Activated CD8-positive, alpha-beta memory T cell treated with anti-CD3 and anti-CD28 coated beads for 36 hours (primary cell): Measurements from ENCODE around the gene C11orf97. TPM values are rescaled to one million over a fixed set of nuclear protein-coding genes. Genes with fewer than 3 reads are reported as not detected.
"Not testable (repeated sequence)": the region's sequence is repeated elsewhere in the genome, so short reads cannot be mapped to it uniquely, and the experiment has no call there.

Experiments used
- CTCF ChIA-PET: fragments of 350-600 bp; sonication (Branson Sonifier 250); formaldehyde crosslinking; loops from one replicate; lab custom pipeline; 2021; ENCODE audit warnings: antibody characterized with exemption; lab: Charles Lee
- POLR2A ChIA-PET: fragments of 350-600 bp; sonication (Branson Sonifier 250); formaldehyde crosslinking; loops from one replicate; lab custom pipeline; 2021; ENCODE audit warnings: antibody characterized with exemption; lab: Charles Lee
- total RNA-seq, 2 experiments: library from RNA; stranded (reverse); gene quantifications; one replicate each; pipeline ENCODE4 v1.2.3, GENCODE V29; 2021

C11orf97 gene
- total RNA-seq, 2 experiments from 2014 or later, result not detected

DNA sequence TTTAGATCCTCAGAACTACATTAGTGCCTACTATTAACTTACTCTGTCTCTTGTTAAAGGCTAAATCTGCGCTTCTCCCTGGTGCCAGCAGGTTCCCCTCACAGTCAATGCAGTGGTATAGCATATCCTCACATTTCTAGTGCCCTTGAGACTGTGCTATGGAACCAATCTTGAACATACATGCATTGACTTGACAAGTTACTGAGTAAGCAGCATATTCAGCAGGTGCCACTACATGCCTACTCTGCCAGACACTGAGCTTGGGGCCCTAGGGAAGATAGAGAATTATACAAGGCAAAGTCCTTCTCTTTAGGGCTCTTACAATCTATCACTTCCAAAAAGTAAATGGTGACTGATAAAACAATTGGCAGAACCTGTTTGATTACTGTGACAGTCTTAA lies 34.6 kb downstream of the C11orf97 start:
- ChIA-PET CTCF (no interaction called here), POLR2A (no interaction called here)

DNA sequence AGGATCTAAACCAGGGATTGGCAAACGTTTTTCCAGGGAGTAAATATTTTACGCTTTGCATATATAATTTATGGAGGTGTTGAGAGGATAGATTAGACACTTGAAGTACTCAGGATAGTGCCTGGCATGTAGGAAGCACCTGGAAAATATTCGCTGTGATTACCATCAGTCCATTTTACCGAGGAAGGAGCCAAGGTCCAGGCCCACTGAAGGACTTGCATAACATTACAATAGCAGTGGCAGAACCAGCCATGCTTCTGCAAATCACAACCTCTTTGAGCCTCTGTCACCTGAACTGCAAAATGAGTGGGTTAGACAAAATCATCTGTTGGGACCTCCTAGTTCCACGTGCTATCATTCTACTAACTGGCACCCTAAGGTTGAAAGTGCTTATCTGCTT lies 36.9 kb downstream of the C11orf97 start:
- ChIA-PET CTCF (no interaction called here), POLR2A (no interaction called here)

DNA sequence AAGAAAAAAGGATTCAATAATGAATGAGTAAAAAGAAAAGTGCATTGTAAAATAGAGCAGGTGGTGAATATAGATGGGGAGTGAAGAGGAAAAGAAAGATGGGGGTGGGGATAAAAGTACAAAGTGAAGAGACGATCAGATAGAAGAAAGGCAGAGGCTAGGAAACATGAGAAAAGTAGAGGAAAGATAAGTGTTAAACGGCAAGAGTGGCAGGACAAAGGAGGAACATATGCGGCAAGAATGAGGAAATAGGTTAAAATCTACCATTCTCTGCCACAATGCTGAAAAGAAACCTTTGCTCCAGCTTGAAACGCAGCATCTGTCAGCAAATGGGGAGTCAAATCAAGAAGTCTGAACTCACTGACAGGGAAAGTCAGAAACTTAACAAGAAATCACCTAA lies 38.3 kb downstream of the C11orf97 start:
- POLR2A ChIA-PET, result no interaction called here

DNA sequence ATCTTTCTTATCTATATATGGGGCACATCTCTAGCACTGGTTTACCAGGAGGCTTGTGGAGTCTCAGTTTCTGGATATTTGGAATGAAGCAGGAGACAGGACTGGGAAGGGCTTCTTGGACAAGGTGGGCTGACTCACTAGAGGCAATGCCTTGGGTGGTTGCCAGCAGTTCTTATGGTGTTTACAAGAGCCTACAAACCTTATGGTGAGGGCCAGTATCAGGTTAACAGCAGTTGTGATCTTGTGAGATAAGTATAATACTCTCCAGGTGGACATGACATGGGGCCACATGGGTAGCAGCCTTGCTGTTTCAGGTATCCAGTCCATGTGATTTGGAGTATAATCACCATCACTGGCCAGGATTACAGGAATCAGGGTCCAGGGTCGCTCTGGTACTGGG lies 41.7 kb downstream of the C11orf97 start:
- ChIA-PET POLR2A (no interaction called here), CTCF (interaction anchor here (0.5 kb wide), 1 partner anchor 1791 kb away, joined by 3 read pairs; no protein-coding TSS in a partner anchor)

More for the DNA sequence above, 38.3 kb downstream of the C11orf97 start:
- CTCF ChIA-PET, result no interaction called here

DNA sequence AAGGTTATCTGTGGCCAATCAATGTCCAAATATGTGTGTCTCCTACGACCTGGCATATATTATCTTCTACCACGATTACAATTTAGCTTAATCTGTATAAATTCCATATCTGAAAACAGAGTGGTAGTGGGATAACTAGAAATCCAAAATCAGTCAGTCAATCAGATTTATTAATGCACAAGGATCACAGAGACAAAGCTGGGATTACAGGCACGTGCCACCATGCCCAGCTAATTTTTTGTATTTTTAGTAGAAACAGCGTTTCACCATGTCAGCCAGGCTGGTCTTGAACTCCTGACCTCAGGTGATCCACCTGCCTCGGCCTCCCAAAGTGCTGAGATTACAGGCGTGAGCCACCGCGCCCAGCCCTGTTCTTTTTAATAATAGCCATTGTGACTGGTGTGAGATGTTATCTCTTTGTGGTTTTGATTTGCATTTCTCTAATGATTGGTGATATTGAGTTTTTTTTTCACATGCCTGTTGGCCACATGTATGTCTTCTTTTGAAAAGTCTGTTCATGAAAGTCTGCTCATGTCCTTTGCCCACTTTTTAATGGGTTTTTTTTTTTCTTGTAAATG lies 43.6 kb downstream of the C11orf97 start:
- CTCF ChIA-PET, POLR2A ChIA-PET: not testable (repeated sequence)

DNA sequence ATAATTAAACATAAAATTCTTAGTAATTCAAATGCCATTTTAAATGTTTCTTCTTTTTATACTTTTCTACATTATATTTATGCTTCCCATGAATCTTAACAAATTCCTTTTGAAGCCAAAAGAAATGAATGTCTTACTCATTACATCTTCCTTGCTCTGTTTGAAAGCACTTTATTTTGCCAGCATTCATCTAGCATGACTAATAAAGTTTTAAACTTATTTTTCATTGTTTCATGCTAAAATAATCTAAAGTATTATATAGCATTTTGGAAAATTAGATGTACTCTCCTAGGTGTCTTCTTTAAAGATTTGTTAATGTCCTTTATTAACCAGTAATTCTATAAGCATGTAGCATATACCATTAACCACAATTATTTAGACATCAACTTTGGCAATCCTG lies 45.2 kb downstream of the C11orf97 start:
- CTCF ChIA-PET, result interaction anchor here (0.6 kb wide), 1 partner anchor 22 kb away, joined by 3 read pairs; no protein-coding TSS in a partner anchor
- POLR2A ChIA-PET, result no interaction called here

DNA sequence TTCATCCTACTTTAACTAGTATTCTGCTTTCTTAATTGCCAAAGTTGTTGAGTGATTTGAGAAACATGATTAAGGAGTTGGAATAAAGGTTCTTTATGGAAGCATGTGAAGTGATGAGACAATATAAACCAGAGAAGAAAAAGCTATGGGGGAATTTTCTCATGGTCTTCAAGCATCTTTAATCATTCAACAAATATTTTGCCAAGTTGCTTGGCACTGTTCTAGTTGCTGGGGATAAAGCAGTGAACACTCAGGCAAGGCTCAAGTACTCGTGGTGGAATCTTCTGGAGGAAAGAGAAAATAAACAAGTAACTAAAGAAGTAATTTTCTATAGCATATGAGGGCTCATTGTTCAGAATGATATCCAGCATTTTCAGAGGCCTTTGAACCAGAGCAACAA lies 45.7 kb downstream of the C11orf97 start:
- POLR2A ChIA-PET, result no interaction called here
- CTCF ChIA-PET, result interaction anchor here (0.6 kb wide), 1 partner anchor 22 kb away, joined by 3 read pairs; no protein-coding TSS in a partner anchor

DNA sequence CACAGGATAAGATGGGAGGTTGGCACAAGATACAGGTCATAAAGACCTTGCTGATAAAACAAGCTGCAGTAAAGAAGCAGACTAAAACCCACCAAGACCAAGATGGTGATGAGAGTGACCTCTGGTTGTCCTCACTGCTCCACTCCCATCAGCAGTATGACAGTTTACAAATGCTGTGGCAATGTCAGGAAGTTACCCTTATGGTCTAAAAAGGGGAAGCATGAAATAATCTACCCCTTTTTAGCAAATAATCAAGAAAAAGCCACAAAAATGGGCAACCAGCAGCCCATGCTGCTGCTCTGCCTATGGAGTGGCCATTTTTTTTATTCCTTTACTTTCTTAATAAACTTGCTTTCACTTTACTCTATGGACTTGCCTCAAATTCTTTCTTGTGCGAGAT lies 46.2 kb downstream of the C11orf97 start:
- CTCF ChIA-PET, result no interaction called here
- POLR2A ChIA-PET, result no interaction called here

DNA sequence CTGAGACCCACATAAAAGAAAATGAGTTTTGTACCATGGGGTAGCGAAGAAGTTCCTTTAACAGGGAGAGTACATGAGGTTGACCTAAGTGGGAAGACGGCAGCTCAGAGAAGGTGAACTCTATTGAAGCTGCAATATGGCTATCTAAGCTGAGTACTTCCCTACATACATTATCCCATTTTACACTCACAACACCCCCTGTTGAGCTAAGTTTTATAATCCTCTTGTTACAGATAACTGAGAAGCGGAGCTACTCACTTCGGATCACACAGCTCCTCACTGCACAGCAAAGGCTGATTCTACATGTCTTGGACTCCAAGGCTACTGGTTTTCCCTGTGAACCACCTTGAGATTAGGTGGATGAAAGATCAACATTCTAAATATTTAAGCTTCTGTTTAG lies 46.7 kb downstream of the C11orf97 start:
- CTCF ChIA-PET, result no interaction called here

DNA sequence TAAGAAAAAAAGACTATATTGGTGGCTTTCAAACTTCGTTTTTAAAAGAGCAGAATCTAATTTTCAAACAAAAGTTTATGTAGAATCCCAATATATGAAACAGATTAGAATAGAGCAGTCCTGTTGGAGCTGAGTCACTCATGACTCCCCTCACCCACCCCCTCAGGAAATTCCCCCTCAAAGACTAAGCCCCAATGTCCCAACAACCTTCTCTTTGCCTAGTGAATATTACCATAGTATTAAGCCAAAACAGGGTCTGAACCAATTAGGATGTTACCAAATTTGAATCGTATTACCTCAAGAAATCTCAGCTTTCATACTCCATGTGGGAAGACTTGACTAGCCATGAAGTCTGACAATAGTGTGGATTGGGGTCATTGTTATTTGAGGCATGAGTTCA lies 47.1 kb downstream of the C11orf97 start:
- CTCF ChIA-PET, result no interaction called here
- POLR2A ChIA-PET, result no interaction called here

More for the DNA sequence above, 46.7 kb downstream of the C11orf97 start:
- POLR2A ChIA-PET, result no interaction called here

DNA sequence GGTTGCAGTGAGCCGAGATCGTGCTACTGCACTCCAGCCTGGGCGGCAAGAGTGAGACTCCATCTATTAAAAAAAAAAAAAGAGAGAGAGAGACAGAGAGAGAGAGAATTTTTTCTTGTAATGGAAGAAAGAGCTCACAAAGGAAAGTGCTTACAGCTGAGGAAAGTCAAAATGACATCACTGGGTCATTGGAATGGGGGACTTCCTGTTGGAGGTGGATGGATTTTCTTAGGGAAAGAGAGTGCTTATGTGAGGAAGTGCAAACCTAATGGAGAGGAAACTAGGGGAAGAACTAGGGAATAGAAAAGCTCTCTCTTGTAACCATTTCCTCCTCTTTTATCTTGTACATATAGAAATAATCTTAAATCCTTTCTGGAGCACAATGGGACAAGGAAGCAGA lies 48.6 kb downstream of the C11orf97 start:
- ChIA-PET POLR2A (no interaction called here), CTCF (interaction anchor here (0.7 kb wide), 1 partner anchor 593 kb away, joined by 3 read pairs; no protein-coding TSS in a partner anchor)

DNA sequence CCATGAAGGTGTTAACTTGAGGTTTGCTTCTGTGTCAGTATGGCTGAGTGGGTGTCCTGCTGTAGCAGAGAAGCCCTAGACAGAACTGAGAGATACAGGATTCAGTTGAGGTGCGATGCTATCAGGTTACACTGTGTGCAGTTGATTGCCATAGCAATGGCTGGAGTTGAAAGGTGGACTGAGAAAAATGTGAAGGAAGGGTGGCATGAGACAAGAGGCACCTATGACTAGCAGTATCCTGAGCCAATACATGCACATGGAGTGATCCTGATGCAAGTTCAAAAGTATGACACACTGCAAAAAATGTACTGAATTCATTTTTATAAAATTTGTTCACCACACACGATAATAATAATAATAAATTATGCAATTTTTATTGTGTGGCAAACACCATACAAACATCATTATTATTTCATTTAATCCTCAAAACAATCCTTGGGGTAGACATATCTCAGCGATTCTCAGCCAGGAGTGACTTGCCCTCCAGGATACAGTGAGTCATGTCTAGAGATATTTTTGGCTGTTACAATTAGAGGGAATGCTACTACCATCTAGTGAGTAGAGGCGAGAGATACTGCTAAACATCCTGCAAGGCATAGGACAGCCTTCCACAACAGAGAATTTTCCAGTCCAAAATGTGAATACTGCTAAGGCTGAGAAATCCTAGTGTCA lies 51.1 kb downstream of the C11orf97 start:
- ChIA-PET POLR2A (no interaction called here), CTCF (no interaction called here)

DNA sequence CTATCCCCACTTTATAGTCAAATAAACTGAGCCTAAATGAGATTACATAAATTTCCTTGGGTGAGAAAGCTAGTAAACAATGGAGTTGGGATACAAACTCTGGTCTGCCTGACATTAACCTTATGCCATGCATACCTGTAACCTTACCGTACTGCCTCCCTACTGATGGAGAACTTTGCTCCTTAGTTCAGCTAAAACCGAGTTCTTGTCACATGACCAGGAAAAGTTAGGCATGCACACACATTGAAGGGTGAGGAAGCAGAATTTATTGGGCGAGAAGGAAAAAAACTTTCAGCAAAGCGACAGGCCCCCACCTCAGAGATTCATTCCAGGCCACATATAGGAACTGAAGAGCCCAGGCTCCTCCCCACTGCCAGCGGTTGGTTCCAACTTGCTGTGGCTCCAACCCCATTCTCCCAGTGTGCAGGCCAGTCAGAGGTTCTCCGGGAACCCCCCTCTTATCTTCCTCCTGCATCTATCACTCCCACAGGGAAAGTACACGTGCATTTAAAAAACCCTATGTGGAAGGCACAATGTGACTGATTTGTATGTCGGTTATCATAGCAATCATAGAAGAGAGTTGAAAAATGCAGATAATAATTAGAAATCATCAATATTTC lies 51.7 kb downstream of the C11orf97 start:
- ChIA-PET POLR2A (no interaction called here), CTCF (no interaction called here)

DNA sequence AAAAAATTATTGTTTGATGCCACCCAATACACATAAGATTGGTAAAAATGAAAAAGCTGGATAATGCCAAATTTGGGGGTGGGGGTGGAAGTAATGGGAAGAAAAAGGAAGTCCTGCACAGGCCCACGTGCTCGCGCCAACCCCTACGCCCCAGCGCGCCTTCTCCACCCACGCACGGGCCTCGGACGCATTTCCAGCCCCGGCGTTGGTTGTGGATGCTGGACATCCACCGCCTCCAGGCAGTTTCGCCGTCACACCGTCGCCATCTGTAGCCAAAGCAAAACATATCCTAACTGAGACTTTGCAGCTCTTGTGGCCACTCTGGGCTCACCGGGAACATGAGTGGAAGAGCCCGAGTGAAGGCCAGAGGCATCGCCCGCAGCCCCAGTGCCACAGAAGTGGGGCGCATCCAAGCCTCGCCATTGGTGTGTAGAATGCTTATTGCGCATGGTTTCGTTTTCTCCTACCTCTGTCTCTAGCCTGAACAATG lies 55.0 kb downstream of the C11orf97 start, which contains the start of gene PIWIL4:
Gene PIWIL4, plus strand, starts transcription at position 188 of the 490 bp plus-strand sequence. Its CDS starts 151 bp downstream, at position 339.
- ChIA-PET CTCF (no interaction called here), POLR2A (no interaction called here)

DNA sequence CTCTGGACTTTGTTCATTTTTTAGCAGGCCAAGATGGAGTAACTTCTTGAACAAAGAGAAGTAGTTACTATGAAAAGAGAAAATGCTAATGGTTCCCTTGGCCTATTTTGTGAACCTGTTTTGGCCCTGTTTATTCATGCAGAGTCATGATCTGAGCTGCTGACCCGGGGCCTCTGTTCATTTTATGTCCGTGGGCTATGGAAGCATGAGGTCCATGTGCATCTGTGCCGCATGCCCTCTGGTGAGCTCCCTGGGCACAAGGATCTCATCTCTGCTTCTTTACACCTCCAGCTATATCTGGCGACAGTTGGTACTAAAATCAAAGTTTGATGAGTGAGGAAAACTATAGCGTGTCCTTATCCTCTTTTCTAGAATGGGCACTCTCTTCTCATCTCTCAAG lies 55.9 kb downstream of the C11orf97 start:
- CTCF ChIA-PET, result no interaction called here
- POLR2A ChIA-PET, result no interaction called here

DNA sequence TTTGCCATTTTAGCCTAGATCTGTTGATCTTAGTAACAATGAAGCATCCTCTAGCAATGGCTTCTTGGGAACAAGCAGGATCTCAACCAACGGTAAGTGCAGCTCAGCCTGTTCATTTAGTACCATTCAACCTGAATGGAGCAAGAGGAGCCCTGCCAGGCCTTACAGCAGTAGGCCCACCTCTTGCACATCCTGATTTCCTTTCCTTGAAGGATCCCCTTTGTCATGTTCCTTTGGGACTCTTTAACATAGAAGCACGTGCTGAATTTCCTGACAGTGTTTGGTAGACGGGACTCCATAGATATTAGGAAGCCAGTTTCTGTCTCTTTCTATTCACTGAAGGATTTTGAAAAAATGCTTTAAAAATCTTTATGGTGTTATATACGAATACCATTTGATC lies 56.5 kb downstream of the C11orf97 start:
- POLR2A ChIA-PET, result no interaction called here
- CTCF ChIA-PET, result no interaction called here

DNA sequence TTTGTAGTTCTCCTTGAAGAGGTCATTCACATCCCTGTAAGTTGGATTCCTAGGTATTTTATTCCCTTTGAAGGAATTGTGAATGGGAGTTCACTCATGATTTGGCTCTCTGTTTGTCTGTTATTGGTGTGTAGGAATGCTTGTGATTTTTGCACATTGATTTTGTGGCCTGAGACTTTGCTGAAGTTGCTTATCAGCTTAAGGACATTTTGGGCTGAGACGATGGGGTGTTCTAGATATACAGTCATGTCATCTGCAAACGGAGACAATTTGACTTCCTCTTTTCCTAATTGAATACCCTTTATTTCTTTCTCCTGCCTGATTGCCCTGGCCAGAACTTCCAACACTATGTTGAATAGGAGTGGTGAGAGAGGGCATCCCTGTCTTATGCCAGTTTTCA lies 60.7 kb downstream of the C11orf97 start:
- POLR2A ChIA-PET, CTCF ChIA-PET: not testable (repeated sequence)

DNA sequence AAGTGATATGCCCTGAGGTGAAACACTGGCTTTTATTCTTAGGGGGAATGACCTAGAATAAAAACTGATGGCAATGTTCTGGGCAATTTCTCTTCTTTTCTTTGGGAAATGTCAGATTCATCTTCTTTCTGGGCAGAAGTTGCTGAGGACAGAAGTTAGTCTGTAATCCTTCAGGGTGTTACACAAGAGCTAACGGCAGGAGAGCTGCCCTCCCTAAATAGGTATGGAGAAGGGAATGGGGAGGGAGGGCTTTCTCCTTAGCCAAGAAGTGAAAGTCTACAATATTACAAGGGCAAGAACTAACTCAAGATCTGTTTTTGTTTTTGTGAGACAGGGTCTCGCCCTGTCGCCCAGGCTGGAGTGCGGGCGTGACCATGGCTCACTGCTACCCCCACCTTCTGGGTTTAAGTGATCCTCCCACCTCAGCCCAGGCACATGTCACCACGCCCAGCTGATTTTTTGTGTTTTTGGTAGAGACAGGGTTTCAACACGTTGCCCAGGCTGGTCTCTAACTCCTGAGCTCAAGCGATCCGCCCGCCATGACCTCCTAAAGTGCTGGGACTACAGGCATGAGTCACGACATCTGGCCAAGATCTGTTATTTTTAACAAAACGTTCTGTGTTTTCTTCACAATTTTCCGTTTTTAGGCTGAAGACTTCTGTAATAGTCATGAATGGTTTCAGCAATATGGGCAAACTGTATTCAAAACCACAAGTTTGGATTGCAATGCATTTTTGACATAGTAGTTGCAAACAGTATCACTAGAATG lies 62.1 kb downstream of the C11orf97 start:
- POLR2A ChIA-PET, result no interaction called here
- CTCF ChIA-PET, result no interaction called here

DNA sequence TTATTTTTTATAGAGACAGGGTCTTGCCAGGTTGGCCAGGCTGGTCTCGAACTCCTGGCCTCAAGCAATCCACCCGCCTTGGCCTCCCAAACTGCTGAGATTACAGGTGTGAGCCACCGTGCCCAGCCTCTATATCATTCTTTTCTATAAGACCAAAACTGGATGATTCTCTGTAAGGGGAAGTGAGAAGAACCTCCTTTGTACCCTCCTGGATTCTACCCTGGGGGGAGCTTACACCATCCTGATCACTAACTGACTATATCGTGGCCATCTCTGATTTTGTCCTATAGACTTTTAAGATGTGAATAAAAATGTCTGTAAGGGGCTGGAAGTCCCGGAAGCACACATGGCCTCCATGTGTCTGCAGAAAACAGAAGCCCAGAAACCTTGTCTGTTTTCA lies 64.0 kb downstream of the C11orf97 start:
- ChIA-PET POLR2A (no interaction called here), CTCF (no interaction called here)

DNA sequence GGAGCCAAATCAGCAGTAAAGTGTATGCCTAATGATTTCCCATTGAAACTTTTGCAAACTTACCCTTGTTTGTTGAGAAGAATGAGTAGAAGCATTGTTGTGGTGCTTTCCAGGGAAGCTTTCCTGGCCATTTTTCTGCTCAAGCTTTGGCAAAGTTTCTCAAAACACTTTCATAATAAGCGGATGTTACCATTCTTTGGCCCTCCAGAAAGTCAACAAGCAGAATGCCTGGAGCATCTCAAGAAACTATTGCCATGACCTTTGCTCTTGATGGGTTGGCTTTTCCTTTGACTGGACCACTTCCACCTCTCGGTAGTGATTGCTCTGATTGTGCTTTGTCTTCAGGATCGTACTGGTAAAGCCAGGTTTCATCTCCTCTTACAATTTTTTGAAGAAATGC lies 65.6 kb downstream of the C11orf97 start:
- ChIA-PET CTCF (no interaction called here), POLR2A (no interaction called here)
